Keratinocyte (primary cell): ENCODE data around the gene SDK2.

Experiments
- CTCF ChIP-seq, 3 experiments: IDR thresholded peaks in 1 of 3; conservative IDR thresholded peaks in 1 of 3; optimal IDR thresholded peaks in 1 of 3; 2 replicates in 2 of 3; 3 replicates in 1 of 3; pipeline versions ENCODE3 to v1.5.1; 2011; ENCODE audit warnings: low read length in 3 of 3, mild to moderate bottlenecking in 3 of 3, moderate library complexity in 2 of 3, control low read depth in 1 of 3, inconsistent platforms in 1 of 3; ENCODE audit not compliant: insufficient read depth in 2 of 3; ENCODE audit errors: extremely low read depth in 1 of 3
- EZH2 ChIP-seq: IDR thresholded peaks from one replicate; pipeline ENCODE4 v1.6.1; 2012; ENCODE audit warnings: inconsistent platforms, mild to moderate bottlenecking, low read length, moderate library complexity

DNA sequence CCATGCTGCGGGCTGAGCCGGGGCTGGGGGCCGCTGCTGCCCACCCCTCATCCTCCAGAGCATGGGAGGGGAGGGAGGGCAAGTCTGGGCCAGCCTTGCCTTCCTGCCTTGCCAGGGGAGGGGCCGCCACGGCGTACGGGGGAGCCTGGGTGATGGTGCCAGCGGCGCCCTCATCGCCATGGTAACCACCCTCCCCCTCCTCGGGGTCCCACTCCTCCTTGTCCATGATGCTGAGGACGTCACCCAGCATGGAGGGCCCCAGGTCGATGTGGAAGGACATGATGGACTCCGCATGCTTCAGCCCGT is 358.7 kb downstream of the SDK2 start:
- TF ChIP-seq CTCF (optimal IDR thresholded peaks at IDR 0.05 in 1 of 3, IDR thresholded peaks at IDR 0.05 in 1 of 3, conservative IDR thresholded peaks at IDR 0.05 in 1 of 3; ENCODE audit: extremely low read depth in 1 of 3, insufficient read depth in 2 of 3, low read length in 3 of 3) (no peak), EZH2 (no peak)
